ENCODE data around the gene STAG1. TPM values are rescaled to one million over a fixed set of nuclear protein-coding genes. Genes with fewer than 3 reads are reported as not detected.

STAG1 gene
- total RNA-seq, 1 experiment from 2014 or later: 43.7 TPM

DNA sequence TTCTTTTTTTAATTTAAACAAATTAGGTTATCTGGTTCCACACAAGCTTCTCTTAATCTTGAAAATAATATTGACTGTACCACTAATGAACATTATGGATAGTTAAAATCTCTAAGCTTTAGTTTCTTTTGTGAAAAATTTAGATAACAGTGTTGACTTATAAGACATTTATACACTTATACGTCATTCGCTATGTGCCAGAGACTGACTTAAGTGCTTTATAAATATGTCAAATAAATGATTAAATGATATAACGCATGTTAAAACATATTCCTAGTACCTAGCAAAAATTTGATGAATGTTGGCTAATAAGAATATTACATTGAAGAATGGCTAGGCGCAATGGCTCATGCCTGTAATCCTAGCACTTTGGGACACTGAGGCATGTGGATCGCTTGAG is 405.7 kb downstream of the STAG1 start:
- intact Hi-C loops (cut with micrococcal nuclease; ENCODE audit: unreplicated experiment) (no loop called here), in situ Hi-C loops (cut with HindIII; ENCODE audit: low pct_unique_long_range_greater_than_20kb, low sequenced_read_pairs) (no loop called here)
- no TSS peak for BruUV-seq (replicated peaks)

DNA sequence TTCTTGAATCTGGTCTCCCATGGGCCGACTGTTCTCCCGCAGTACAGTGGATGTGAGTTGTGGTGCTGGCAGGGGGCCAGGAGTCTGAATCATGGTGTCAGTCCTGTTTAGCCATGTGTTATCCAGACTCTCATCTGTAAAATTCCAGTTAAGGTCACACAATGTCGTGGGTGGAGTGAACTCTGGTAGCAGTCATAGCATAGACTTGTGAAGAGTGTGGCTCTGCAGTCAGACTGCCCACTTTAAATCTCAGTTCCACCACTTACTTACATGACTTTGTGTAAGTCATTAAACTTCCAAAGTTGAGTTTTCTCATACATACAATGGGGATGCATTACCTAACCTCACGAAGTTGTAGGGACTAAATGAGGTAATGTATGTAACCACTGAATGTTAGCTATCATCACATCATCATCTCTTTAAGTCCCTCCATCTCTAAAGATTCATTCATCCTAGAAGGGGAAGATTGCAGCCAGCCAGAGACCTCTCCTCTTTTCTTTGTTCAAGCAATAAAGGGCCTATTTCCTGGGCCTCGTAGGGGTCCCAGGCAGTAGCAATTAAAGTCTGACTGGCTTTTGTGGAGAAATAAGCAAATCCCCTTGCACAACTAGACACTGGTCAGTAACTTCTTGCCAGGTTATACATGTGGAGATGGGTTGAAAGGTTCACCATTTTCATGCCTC is 408.2 kb downstream of the STAG1 start:
- CTCF ChIA-PET: no interaction called here
- ATAC-seq: peak; percentile 66

More for the DNA sequence above, 405.7 kb downstream of the STAG1 start:
- DNase-seq (ENCODE audit: low read depth, low spot score): no peak
- TF ChIP-seq, protein P1, sequence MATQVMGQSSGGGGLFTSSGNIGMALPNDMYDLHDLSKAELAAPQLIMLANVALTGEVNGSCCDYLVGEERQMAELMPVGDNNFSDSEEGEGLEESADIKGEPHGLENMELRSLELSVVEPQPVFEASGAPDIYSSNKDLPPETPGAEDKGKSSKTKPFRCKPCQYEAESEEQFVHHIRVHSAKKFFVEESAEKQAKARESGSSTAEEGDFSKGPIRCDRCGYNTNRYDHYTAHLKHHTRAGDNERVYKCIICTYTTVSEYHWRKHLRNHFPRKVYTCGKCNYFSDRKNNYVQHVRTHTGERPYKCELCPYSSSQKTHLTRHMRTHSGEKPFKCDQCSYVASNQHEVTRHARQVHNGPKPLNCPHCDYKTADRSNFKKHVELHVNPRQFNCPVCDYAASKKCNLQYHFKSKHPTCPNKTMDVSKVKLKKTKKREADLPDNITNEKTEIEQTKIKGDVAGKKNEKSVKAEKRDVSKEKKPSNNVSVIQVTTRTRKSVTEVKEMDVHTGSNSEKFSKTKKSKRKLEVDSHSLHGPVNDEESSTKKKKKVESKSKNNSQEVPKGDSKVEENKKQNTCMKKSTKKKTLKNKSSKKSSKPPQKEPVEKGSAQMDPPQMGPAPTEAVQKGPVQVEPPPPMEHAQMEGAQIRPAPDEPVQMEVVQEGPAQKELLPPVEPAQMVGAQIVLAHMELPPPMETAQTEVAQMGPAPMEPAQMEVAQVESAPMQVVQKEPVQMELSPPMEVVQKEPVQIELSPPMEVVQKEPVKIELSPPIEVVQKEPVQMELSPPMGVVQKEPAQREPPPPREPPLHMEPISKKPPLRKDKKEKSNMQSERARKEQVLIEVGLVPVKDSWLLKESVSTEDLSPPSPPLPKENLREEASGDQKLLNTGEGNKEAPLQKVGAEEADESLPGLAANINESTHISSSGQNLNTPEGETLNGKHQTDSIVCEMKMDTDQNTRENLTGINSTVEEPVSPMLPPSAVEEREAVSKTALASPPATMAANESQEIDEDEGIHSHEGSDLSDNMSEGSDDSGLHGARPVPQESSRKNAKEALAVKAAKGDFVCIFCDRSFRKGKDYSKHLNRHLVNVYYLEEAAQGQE (IDR thresholded peaks at IDR 0.05; ENCODE audit: insufficient read depth in 1 of 2, low read depth in 2 of 2, low read length in 1 of 2): no peak
- no peak for TF ChIP-seq POLR2AphosphoS5 (IDR thresholded peaks at IDR 0.05; ENCODE audit: low read depth, low read length)
- TF ChIP-seq, protein P2, sequence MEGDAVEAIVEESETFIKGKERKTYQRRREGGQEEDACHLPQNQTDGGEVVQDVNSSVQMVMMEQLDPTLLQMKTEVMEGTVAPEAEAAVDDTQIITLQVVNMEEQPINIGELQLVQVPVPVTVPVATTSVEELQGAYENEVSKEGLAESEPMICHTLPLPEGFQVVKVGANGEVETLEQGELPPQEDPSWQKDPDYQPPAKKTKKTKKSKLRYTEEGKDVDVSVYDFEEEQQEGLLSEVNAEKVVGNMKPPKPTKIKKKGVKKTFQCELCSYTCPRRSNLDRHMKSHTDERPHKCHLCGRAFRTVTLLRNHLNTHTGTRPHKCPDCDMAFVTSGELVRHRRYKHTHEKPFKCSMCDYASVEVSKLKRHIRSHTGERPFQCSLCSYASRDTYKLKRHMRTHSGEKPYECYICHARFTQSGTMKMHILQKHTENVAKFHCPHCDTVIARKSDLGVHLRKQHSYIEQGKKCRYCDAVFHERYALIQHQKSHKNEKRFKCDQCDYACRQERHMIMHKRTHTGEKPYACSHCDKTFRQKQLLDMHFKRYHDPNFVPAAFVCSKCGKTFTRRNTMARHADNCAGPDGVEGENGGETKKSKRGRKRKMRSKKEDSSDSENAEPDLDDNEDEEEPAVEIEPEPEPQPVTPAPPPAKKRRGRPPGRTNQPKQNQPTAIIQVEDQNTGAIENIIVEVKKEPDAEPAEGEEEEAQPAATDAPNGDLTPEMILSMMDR (IDR thresholded peaks at IDR 0.05): no peak
- TF ChIP-seq SIN3A (IDR thresholded peaks at IDR 0.05; ENCODE audit: borderline replicate concordance, insufficient read depth, low read depth, low read length): no peak
- TF ChIP-seq TCF7L2 (IDR thresholded peaks at IDR 0.05; ENCODE audit: low read depth, low read length): no peak
- peaks cover 2% of the 10 kb centered on the region; the same call in 1 of the 2 replicates for H3K36me3 ChIP-seq (ENCODE audit: control insufficient read depth, insufficient read depth, low read length)
- no peak overlapping the region for H3K27ac ChIP-seq (ENCODE audit: low read length)
- ATAC-seq: no peak
- no peaks in the 10 kb centered on the region for H3K27me3 ChIP-seq (ENCODE audit: control insufficient read depth, insufficient read depth, low read length)
- CTCF ChIA-PET: no interaction called here
- H3K4me1 ChIP-seq (ENCODE audit: control insufficient read depth, insufficient read depth, low read length): peaks cover 3% of the 10 kb centered on the region; the same call in 1 of the 2 replicates
- no peak overlapping the region for H3K4me3 ChIP-seq (ENCODE audit: low read depth in 2 of 2, low read length in 2 of 2)
- POLR2A ChIA-PET: interaction anchor here (0.7 kb wide), 1 partner anchor 103 kb away, joined by 18 read pairs; no protein-coding TSS in a partner anchor
- H3K9me3 ChIP-seq (ENCODE audit: control insufficient read depth, insufficient read depth, low read depth, low read length): no peaks in the 10 kb centered on the region

DNA sequence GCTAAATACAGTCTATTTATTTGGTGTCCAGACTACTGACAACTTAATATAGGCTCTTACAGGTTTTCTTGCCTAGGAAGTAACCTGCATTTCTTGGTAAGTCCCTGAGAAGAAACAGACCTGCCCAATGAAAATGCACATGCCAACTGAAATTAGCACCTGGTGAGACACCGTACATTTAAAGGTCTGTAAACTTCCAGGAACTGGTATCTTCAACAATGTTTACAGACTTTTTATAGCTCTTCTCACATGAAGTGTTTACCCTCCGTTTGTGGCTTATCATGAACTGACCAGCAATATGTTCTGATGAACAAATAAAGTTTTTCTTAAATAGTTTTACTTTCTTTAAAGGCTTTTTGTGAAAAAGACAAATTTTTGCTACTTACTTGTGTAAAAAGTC is 408.7 kb downstream of the STAG1 start:
- H3K36me3 ChIP-seq (ENCODE audit: control insufficient read depth, insufficient read depth, low read length): peaks cover 2% of the 10 kb centered on the region
- ChIA-PET CTCF (no interaction called here), POLR2A (no interaction called here)
- DNase-seq (ENCODE audit: low read depth, low spot score) (no peak), ATAC-seq (peak; percentile 32; the same call in 1 of the 2 replicates)
- no peaks in the 10 kb centered on the region for H3K27me3 ChIP-seq (ENCODE audit: control insufficient read depth, insufficient read depth, low read length)
- in situ Hi-C loops (cut with HindIII; ENCODE audit: low pct_unique_long_range_greater_than_20kb, low sequenced_read_pairs) (no loop called here), intact Hi-C loops (cut with micrococcal nuclease; ENCODE audit: unreplicated experiment) (no loop called here)
- peaks cover 3% of the 10 kb centered on the region; the same call in 1 of the 2 replicates for H3K4me1 ChIP-seq (ENCODE audit: control insufficient read depth, insufficient read depth, low read length)
- TF ChIP-seq, protein P1 (IDR thresholded peaks at IDR 0.05; ENCODE audit: insufficient read depth in 1 of 2, low read depth in 2 of 2, low read length in 1 of 2): no peak
- TF ChIP-seq, protein P2 (IDR thresholded peaks at IDR 0.05): no peak
- TF ChIP-seq TCF7L2 (IDR thresholded peaks at IDR 0.05; ENCODE audit: low read depth, low read length): no peak
- no peak for TF ChIP-seq SIN3A (IDR thresholded peaks at IDR 0.05; ENCODE audit: borderline replicate concordance, insufficient read depth, low read depth, low read length)
- no peak for TF ChIP-seq POLR2AphosphoS5 (IDR thresholded peaks at IDR 0.05; ENCODE audit: low read depth, low read length)
- H3K9me3 ChIP-seq (ENCODE audit: control insufficient read depth, insufficient read depth, low read depth, low read length): no peaks in the 10 kb centered on the region
- no TSS peak for BruUV-seq (replicated peaks)
- no peak overlapping the region for H3K4me3 ChIP-seq (ENCODE audit: low read depth in 2 of 2, low read length in 2 of 2)
- no peak overlapping the region for H3K27ac ChIP-seq (ENCODE audit: low read length)

More for the DNA sequence above, 408.2 kb downstream of the STAG1 start:
- BruUV-seq (replicated peaks): no TSS peak
- Histone ChIP-seq H3K4me3 (ENCODE audit: low read depth in 2 of 2, low read length in 2 of 2) (no peak overlapping the region), H3K27me3 (ENCODE audit: control insufficient read depth, insufficient read depth, low read length) (no peaks in the 10 kb centered on the region), H3K4me1 (ENCODE audit: control insufficient read depth, insufficient read depth, low read length) (peaks cover 3% of the 10 kb centered on the region; the same call in 1 of the 2 replicates), H3K27ac (ENCODE audit: low read length) (no peak overlapping the region), H3K36me3 (ENCODE audit: control insufficient read depth, insufficient read depth, low read length) (peaks cover 2% of the 10 kb centered on the region; the same call in 1 of the 2 replicates), H3K9me3 (ENCODE audit: control insufficient read depth, insufficient read depth, low read depth, low read length) (no peaks in the 10 kb centered on the region)
- POLR2A ChIA-PET: interaction anchor here (0.7 kb wide), 1 partner anchor 147 kb away, joined by 4 read pairs; no protein-coding TSS in a partner anchor
- in situ Hi-C loops (cut with HindIII; ENCODE audit: low pct_unique_long_range_greater_than_20kb, low sequenced_read_pairs): no loop called here
- intact Hi-C loops (cut with micrococcal nuclease; ENCODE audit: unreplicated experiment): no loop called here
- DNase-seq (ENCODE audit: low read depth, low spot score): peak; percentile 47
- TF ChIP-seq POLR2AphosphoS5 (IDR thresholded peaks at IDR 0.05; ENCODE audit: low read depth, low read length): no peak
- TF ChIP-seq SIN3A (IDR thresholded peaks at IDR 0.05; ENCODE audit: borderline replicate concordance, insufficient read depth, low read depth, low read length): no peak

All from Panc1 (cell line).